GM23338 (cell line): Measurements from ENCODE around the gene NLRC4. TPM values are rescaled to one million over a fixed set of nuclear protein-coding genes. Genes with fewer than 3 reads are reported as not detected.

Experiments used
- ATAC-seq: fragments of 200-7000 bp; cut with Tn5 transposase; 3 replicates; pipeline ENCODE4 v1.9.1; 2020
- DNase-seq: peaks from one replicate; pipeline ENCODE4 v3.0.0-alpha.2; 2015; ENCODE audit warnings: low spot score
- H2AFZ ChIP-seq: fragments of 200-600 bp; sonication (generic); 2 replicates; pipeline ENCODE4 v1.8.0; 2016; ENCODE audit warnings: antibody characterized with exemption, mild to moderate bottlenecking, moderate library complexity
- H3F3A ChIP-seq: fragments of 200-600 bp; sonication (generic); replicated peaks from 2 replicates; pipeline ENCODE4 v1.8.0; 2017; ENCODE audit warnings: antibody characterized with exemption, mixed run types, low read depth
- H3K27ac ChIP-seq: fragments of 200-600 bp; sonication (generic); 2 replicates; pipeline ENCODE4 v1.6.1; 2016; ENCODE audit warnings: low read depth
- H3K27me3 ChIP-seq: fragments of 200-600 bp; sonication (generic); 2 replicates; pipeline ENCODE4 v1.8.0; 2016; ENCODE audit warnings: mild to moderate bottlenecking, mixed run types, moderate library complexity; ENCODE audit not compliant: insufficient read depth
- H3K36me3 ChIP-seq: fragments of 200-600 bp; sonication (generic); 2 replicates; pipeline ENCODE4 v1.8.0; 2016; ENCODE audit warnings: mild to moderate bottlenecking; ENCODE audit not compliant: insufficient read depth
- H3K4me1 ChIP-seq: fragments of 200-600 bp; sonication (generic); 2 replicates; pipeline ENCODE4 v1.8.0; 2016; ENCODE audit warnings: mild to moderate bottlenecking, moderate library complexity; ENCODE audit not compliant: insufficient read depth
- H3K4me2 ChIP-seq: fragments of 200-600 bp; sonication (generic); 2 replicates; pipeline ENCODE4 v1.7.1; 2017; ENCODE audit warnings: mixed run types
- H3K4me3 ChIP-seq: fragments of 200-600 bp; sonication (generic); 2 replicates; pipeline ENCODE4 v1.6.1; 2016; ENCODE audit warnings: mixed run types
- H3K79me2 ChIP-seq: fragments of 200-600 bp; sonication (generic); replicated peaks from 2 replicates; pipeline ENCODE4 v1.8.0; 2017; ENCODE audit warnings: mild to moderate bottlenecking; ENCODE audit not compliant: insufficient read depth
- H3K9me2 ChIP-seq: fragments of 200-600 bp; sonication (generic); 2 replicates; pipeline ENCODE4 v1.8.0; 2017; ENCODE audit not compliant: insufficient read depth
- H4K20me1 ChIP-seq: fragments of 200-600 bp; sonication (generic); replicated peaks from 2 replicates; pipeline ENCODE4 v1.8.0; 2017; ENCODE audit warnings: mild to moderate bottlenecking; ENCODE audit not compliant: insufficient read depth
- H3K27ac Mint-ChIP-seq: 2 replicates; pipeline ENCODE4 v1.8.0; 2020; ENCODE audit warnings: inconsistent platforms, mild to moderate bottlenecking, moderate library complexity, mixed read lengths
- H3K27me3 Mint-ChIP-seq: 3 replicates; pipeline ENCODE4 v1.8.0; 2022; ENCODE audit warnings: low read depth, mild to moderate bottlenecking, moderate library complexity, mixed read lengths, inconsistent platforms; ENCODE audit not compliant: insufficient read depth, poor library complexity
- H3K36me3 Mint-ChIP-seq: 3 replicates; pipeline ENCODE4 v1.8.0; 2021; ENCODE audit warnings: low read depth, mild to moderate bottlenecking, inconsistent platforms, moderate library complexity, mixed read lengths
- H3K4me1 Mint-ChIP-seq: 3 replicates; pipeline ENCODE4 v1.8.0; 2020; ENCODE audit warnings: mild to moderate bottlenecking, inconsistent platforms, mixed read lengths
- H3K4me3 Mint-ChIP-seq: 3 replicates; pipeline ENCODE4 v1.8.0; 2021; ENCODE audit warnings: moderate library complexity, mild to moderate bottlenecking, inconsistent platforms, mixed read lengths
- H3K9me3 Mint-ChIP-seq: 3 replicates; pipeline ENCODE4 v1.8.0; 2020; ENCODE audit warnings: moderate library complexity, mild to moderate bottlenecking, inconsistent platforms, mixed read lengths
- CTCF ChIP-seq, 2 experiments: fragments of 200-600 bp in 1 of 2; sonication (generic) in 1 of 2; conservative IDR thresholded peaks; 2 replicates each; pipeline versions ENCODE4 v1.5.1 to v1.6.1; 2016 to 2017; ENCODE audit warnings: antibody characterized with exemption in 2 of 2, low read depth in 2 of 2, mild to moderate bottlenecking in 2 of 2, moderate library complexity in 1 of 2
- ETS1 ChIP-seq: IDR thresholded peaks from 2 replicates; pipeline ENCODE4 v1.6.1; 2016; ENCODE audit warnings: antibody characterized with exemption
- EZH2 ChIP-seq: fragments of 200-600 bp; sonication (generic); IDR thresholded peaks from one replicate; pipeline ENCODE4 v1.8.0; 2017; ENCODE audit warnings: antibody characterized with exemption, mild to moderate bottlenecking, low read depth; ENCODE audit not compliant: unreplicated experiment
- JUNB ChIP-seq: IDR thresholded peaks from one replicate; pipeline ENCODE4 v1.6.1; 2016; ENCODE audit warnings: antibody characterized with exemption; ENCODE audit not compliant: unreplicated experiment
- NANOG ChIP-seq: IDR thresholded peaks from 2 replicates; pipeline ENCODE4 v1.6.1; 2016; ENCODE audit warnings: antibody characterized with exemption, borderline replicate concordance
- POLR2AphosphoS5 ChIP-seq: IDR thresholded peaks from 2 replicates; pipeline ENCODE4 v1.6.1; 2016; ENCODE audit warnings: antibody characterized with exemption, low read depth
- REST ChIP-seq: IDR thresholded peaks from one replicate; pipeline ENCODE4 v1.6.1; 2018; ENCODE audit warnings: antibody characterized with exemption; ENCODE audit not compliant: unreplicated experiment
- ZNF114 ChIP-seq: fragments of 250-450 bp; sonication (Bioruptor Pico); IDR thresholded peaks from 2 replicates; pipeline ENCODE4 v1.5.0; 2020; ENCODE audit warnings: mild to moderate bottlenecking, moderate library complexity
- ZNF331 ChIP-seq: fragments of 250-450 bp; sonication (Bioruptor Pico); IDR thresholded peaks from 2 replicates; pipeline ENCODE4 v1.5.0; 2020; ENCODE audit warnings: low read depth, mild to moderate bottlenecking, moderate library complexity
- ZNF462 ChIP-seq: fragments of 250-450 bp; sonication (Bioruptor Pico); IDR thresholded peaks from 2 replicates; pipeline ENCODE4 v1.5.0; 2020; ENCODE audit warnings: mild to moderate bottlenecking, moderate library complexity
- polyA plus RNA-seq: library from polyadenylated mRNA; unstranded; fragments of >200 nt; fragmentation: Nextera tagmentation; extraction: Ambion mirVana; gene quantifications from 2 replicates; pipeline ENCODE4 v1.2.1, GENCODE V29; 2016
- total RNA-seq: library from RNA; depleted of rRNA; stranded (reverse); fragments of >200 nt; shearing (Covaris generic); gene quantifications from 2 replicates; pipeline ENCODE4 v1.2.3, GENCODE V29; 2014

The NLRC4 gene
- total and polyA plus RNA-seq, 2 experiments from 2014 or later, result 0.50 TPM; not detected in 1

- no peak for DNase-seq
- Mint-ChIP-seq H3K27me3 (peaks cover 9% of the 10 kb centered on the region), H3K27ac (no peak overlapping the region), H3K9me3 (no peaks in the 10 kb centered on the region), H3K36me3 (peaks cover 18% of the 10 kb centered on the region; the same call in 2 of the 3 replicates), H3K4me3 (no peak overlapping the region), H3K4me1 (no peaks in the 10 kb centered on the region)
- Histone ChIP-seq H3K79me2 (no peaks in the 10 kb centered on the region), H3K36me3 (peaks cover 12% of the 10 kb centered on the region; the same call in 1 of the 2 replicates), H3K27ac (no peak overlapping the region), H4K20me1 (0 out of 2 replicates have a peak, but pooled peaks cover 6% of the 10 kb centered on the region), H3F3A (no peaks in the 10 kb centered on the region), H3K4me3 (no peak overlapping the region), H3K4me2 (no peak overlapping the region), H2AFZ (no peak overlapping the region), H3K27me3 (no peaks in the 10 kb centered on the region), H3K9me2 (no peaks in the 10 kb centered on the region), H3K4me1 (no peaks in the 10 kb centered on the region)
- TF ChIP-seq CTCF (conservative IDR thresholded peaks at IDR 0.05; ENCODE audit: low read depth in 2 of 2), result no peak
- TF ChIP-seq REST, result no peak
- no peak for TF ChIP-seq ZNF462 (CRISPR knock-in tag)
- TF ChIP-seq ZNF331 (CRISPR knock-in tag), result no peak
- no peak for TF ChIP-seq JUNB
- no peak for TF ChIP-seq ETS1
- TF ChIP-seq ZNF114 (CRISPR knock-in tag), result no peak
- TF ChIP-seq POLR2AphosphoS5, result no peak
- TF ChIP-seq NANOG, result no peak
- no peak for TF ChIP-seq EZH2
- ATAC-seq, result no peak
These were observed 44.2 kb downstream of the NLRC4 start for GRCh38 chr2:32220445-32220844.
